OCI-LY3 (cell line): Measurements from ENCODE around the gene ASIC2.

Source experiments
- H2AFZ ChIP-seq: fragments of 200-600, 300-600 bp; shearing (Covaris generic); 2 replicates; pipeline ENCODE4 v1.6.0; 2014; ENCODE audit warnings: antibody characterized with exemption, low read depth, low read length
- H3K27ac ChIP-seq: fragments of 200-600, 300-600 bp; sonication (generic); 2 replicates; pipeline ENCODE4 v1.5.1; 2014; ENCODE audit warnings: mild to moderate bottlenecking, low read length, moderate library complexity, mixed read lengths
- H3K27me3 ChIP-seq: fragments of 200-600, 300-600 bp; sonication (generic); 2 replicates; pipeline ENCODE4 v1.6.1; 2014; ENCODE audit warnings: low read depth, low read length, mixed read lengths
- H3K36me3 ChIP-seq: fragments of 200-600, 300-600 bp; sonication (generic); replicated peaks from 2 replicates; pipeline ENCODE3; 2014; ENCODE audit warnings: low read depth, low read length, mixed read lengths
- H3K4me1 ChIP-seq: fragments of 300-600, 200-600 bp; sonication (generic); 2 replicates; pipeline ENCODE4 v1.6.1; 2014; ENCODE audit warnings: low read length, mixed read lengths
- H3K4me2 ChIP-seq: fragments of 200-600, 300-600 bp; sonication (generic); 2 replicates; pipeline ENCODE4 v1.6.1; 2014; ENCODE audit warnings: low read length, mixed read lengths
- H3K4me3 ChIP-seq: fragments of 300-600, 200-600 bp; sonication (generic); 2 replicates; pipeline ENCODE4 v1.5.1; 2014; ENCODE audit warnings: antibody characterized with exemption, mild to moderate bottlenecking, low read length, moderate library complexity
- H3K79me2 ChIP-seq: fragments of 300-600, 200-600 bp; shearing (Covaris generic); 2 replicates; pipeline ENCODE4 v1.6.1; 2014; ENCODE audit warnings: mild to moderate bottlenecking, low read length, mixed read lengths
- H3K9ac ChIP-seq: fragments of 300-600, 200-600 bp; shearing (Covaris generic); 2 replicates; pipeline ENCODE4 v1.6.0; 2014; ENCODE audit warnings: mild to moderate bottlenecking, low read length, moderate library complexity
- H3K9me3 ChIP-seq: fragments of 200-600, 300-600 bp; shearing (Covaris generic); 2 replicates; pipeline ENCODE4 v1.6.1; 2014; ENCODE audit warnings: low read length, mixed read lengths; ENCODE audit not compliant: insufficient read depth
- H4K20me1 ChIP-seq: fragments of 200-600, 300-600 bp; sonication (generic); 2 replicates; pipeline ENCODE4 v1.6.1; 2016; ENCODE audit warnings: low read length, mixed read lengths; ENCODE audit not compliant: insufficient read depth
- CTCF ChIP-seq: fragments of 200-600, 300-600 bp; sonication (generic); IDR thresholded peaks from 2 replicates; pipeline ENCODE4 v1.5.1; 2014; ENCODE audit warnings: antibody characterized with exemption, low read length, low read depth
- EZH2phosphoT487 ChIP-seq: fragments of 200-600 bp; shearing (Covaris generic); IDR thresholded peaks from 2 replicates; pipeline ENCODE4 v1.6.1; 2018; ENCODE audit warnings: antibody characterized with exemption, mixed run types, low read depth

ASIC2 gene

DNA sequence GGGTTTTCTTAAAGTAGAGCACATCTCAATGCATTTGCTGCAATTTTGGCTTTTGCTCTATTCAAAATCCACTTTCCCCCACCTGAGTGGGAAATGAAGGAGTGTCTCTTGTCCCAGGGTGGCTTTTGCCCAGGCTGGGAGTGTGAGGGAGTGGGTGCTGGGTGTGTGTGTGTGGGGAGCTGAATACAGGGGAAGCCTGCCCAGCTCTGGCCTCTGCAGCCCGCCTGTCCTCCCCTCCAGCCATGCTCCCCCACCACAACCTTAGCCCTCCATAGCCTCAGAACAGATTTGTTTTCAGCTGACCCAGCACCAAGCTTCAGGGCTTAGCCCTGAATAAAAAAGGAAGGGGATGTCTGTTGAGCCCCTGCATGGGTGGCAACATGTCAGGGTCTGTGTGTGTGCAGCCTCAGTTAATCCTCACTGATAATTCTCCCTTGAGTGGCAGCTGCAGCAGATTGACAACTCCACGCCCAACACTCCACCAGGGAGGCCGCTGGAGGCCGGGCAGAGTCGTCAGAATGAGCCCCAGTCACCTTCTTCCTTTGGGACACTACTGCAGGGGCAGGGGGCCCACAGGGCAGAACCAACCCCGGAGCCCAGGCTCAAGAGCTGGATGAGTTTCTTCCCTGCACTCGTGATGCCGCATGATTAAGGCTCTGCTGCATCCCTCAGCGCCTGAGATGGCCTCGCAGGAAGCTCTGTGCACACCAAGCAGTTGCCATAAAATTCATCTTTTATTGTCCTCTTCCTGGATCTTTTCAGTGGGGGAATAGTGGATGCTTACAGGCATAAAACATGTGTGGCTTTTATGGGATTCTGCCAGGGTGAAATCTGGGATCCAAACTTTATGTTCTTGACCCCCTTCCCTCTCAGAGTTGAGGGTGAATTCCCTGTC, 246.5 kb downstream of the ASIC2 start:
- no peak for TF ChIP-seq EZH2phosphoT487
- no peak for TF ChIP-seq CTCF
- Histone ChIP-seq H3K27me3 (peaks cover 35% of the 10 kb centered on the region), H3K9me3 (no peaks in the 10 kb centered on the region), H2AFZ (no peak overlapping the region), H3K79me2 (no peaks in the 10 kb centered on the region), H3K9ac (no peak overlapping the region), H3K4me3 (no peak overlapping the region), H4K20me1 (no peaks in the 10 kb centered on the region), H3K27ac (no peak overlapping the region), H3K4me2 (no peak overlapping the region), H3K36me3 (no peaks in the 10 kb centered on the region), H3K4me1 (no peaks in the 10 kb centered on the region)

DNA sequence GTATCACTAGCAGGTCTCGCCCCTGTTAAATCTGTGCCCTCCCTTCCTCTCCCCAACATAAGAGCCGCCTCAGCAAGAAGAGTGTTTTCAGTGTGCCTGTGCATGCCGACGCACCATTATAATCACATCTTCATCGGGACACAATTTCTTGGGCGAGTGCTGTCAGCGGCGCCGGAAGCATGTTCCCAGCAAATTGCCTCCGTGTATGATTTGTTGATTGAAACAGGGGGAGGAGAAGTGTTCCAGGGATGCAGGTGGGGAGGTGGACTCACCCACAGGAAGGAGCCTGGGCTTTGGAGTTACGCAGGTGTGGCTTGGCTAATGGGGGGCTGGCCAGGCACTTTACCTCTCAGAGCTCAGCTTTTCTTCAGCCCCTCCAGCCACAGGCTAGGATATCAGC, 247.9 kb downstream of the ASIC2 start:
- Histone ChIP-seq H3K9me3 (no peaks in the 10 kb centered on the region), H3K27me3 (peaks cover 29% of the 10 kb centered on the region), H3K9ac (no peak overlapping the region), H2AFZ (no peak overlapping the region), H3K36me3 (no peaks in the 10 kb centered on the region), H4K20me1 (no peaks in the 10 kb centered on the region), H3K4me2 (no peak overlapping the region), H3K27ac (no peak overlapping the region), H3K4me1 (no peaks in the 10 kb centered on the region), H3K4me3 (no peak overlapping the region), H3K79me2 (no peaks in the 10 kb centered on the region)
- TF ChIP-seq EZH2phosphoT487 (no peak), CTCF (no peak)

- no peak overlapping the region for H3K9ac ChIP-seq
- no peak overlapping the region for H3K27ac ChIP-seq
- peaks cover 31% of the 10 kb centered on the region for H3K27me3 ChIP-seq
- no peak overlapping the region for H2AFZ ChIP-seq
- no peaks in the 10 kb centered on the region for H4K20me1 ChIP-seq
- no peaks in the 10 kb centered on the region for H3K79me2 ChIP-seq
- H3K4me3 ChIP-seq: no peak overlapping the region
- TF ChIP-seq EZH2phosphoT487: no peak
- no peak for TF ChIP-seq CTCF
- no peaks in the 10 kb centered on the region for H3K36me3 ChIP-seq
- H3K4me1 ChIP-seq: no peaks in the 10 kb centered on the region
- H3K4me2 ChIP-seq: no peak overlapping the region
- H3K9me3 ChIP-seq: no peaks in the 10 kb centered on the region
These were observed 248.3 kb downstream of the ASIC2 start for GRCh38 chr17:33044771-33045170.

GRCh38 chr17:33040461-33040860, 252.6 kb downstream of the ASIC2 start:
- Histone ChIP-seq H3K27me3 (peaks cover 46% of the 10 kb centered on the region), H3K27ac (no peak overlapping the region), H4K20me1 (no peaks in the 10 kb centered on the region), H3K9me3 (no peaks in the 10 kb centered on the region), H3K4me2 (no peak overlapping the region), H3K4me3 (no peak overlapping the region), H2AFZ (no peak overlapping the region), H3K79me2 (no peaks in the 10 kb centered on the region), H3K4me1 (no peaks in the 10 kb centered on the region), H3K9ac (no peak overlapping the region), H3K36me3 (no peaks in the 10 kb centered on the region)
- TF ChIP-seq EZH2phosphoT487 (no peak), CTCF (no peak)
